ENCODE measurements around the gene LAMB1. TPM values are rescaled to one million over a fixed set of nuclear protein-coding genes. Genes with fewer than 3 reads are reported as not detected.

LAMB1 gene
- total RNA-seq, 2 experiments from 2014 or later: 0.17 TPM; not detected in 1

GRCh38 chr7:107934991-107935770 lies 67.8 kb downstream of the LAMB1 start:
- H3K79me2 ChIP-seq (ENCODE audit: insufficient read depth, low read depth, low read length): no peaks in the 10 kb centered on the region
- no peaks in the 10 kb centered on the region for H3K9me3 ChIP-seq (ENCODE audit: low read length)
- POLR2A ChIA-PET: interaction anchor here (0.6 to 0.7 kb wide), 3 partner anchors 20 to 928 kb away, joined by 3 to 4 read pairs (median 3); no protein-coding TSS in a partner anchor
- intact Hi-C loops (cut with micrococcal nuclease; ENCODE audit: unreplicated experiment): no loop called here
- no peak overlapping the region for H2AFZ ChIP-seq (ENCODE audit: low read length)
- H3K4me2 ChIP-seq (ENCODE audit: low read length): no peak overlapping the region
- H4K20me1 ChIP-seq (ENCODE audit: insufficient read depth, low read length): no peaks in the 10 kb centered on the region
- no TSS peak for BruUV-seq (replicated peaks)
- no peak overlapping the region for H3K27ac ChIP-seq (ENCODE audit: low read depth, low read length, poor library complexity, severe bottlenecking)
- no peak for DNase-seq (ENCODE audit: low spot score)
- H3K36me3 ChIP-seq (ENCODE audit: insufficient read depth, low read length): no peaks in the 10 kb centered on the region
- no peaks in the 10 kb centered on the region for H3K9me2 ChIP-seq (ENCODE audit: insufficient read depth, low read length)
- no peak overlapping the region for H3K4me3 ChIP-seq (ENCODE audit: low read depth, low read length, poor library complexity, severe bottlenecking)
- H3K4me1 ChIP-seq (ENCODE audit: insufficient read depth, low read length, poor library complexity, severe bottlenecking): no peaks in the 10 kb centered on the region
- CTCF ChIA-PET (ENCODE audit: unreplicated experiment): no interaction called here
- TF ChIP-seq EZH2phosphoT487 (IDR thresholded peaks at IDR 0.05; ENCODE audit: borderline replicate concordance, low read depth, low read length): no peak
- no peak for TF ChIP-seq CTCF (conservative IDR thresholded peaks at IDR 0.05; ENCODE audit: low read length)

GRCh38 chr7:107933386-107934013 lies 69.5 kb downstream of the LAMB1 start:
- Histone ChIP-seq H2AFZ (ENCODE audit: low read length) (no peak overlapping the region), H4K20me1 (ENCODE audit: insufficient read depth, low read length) (no peaks in the 10 kb centered on the region), H3K36me3 (ENCODE audit: insufficient read depth, low read length) (no peaks in the 10 kb centered on the region), H3K4me2 (ENCODE audit: low read length) (no peak overlapping the region), H3K79me2 (ENCODE audit: insufficient read depth, low read depth, low read length) (no peaks in the 10 kb centered on the region), H3K4me1 (ENCODE audit: insufficient read depth, low read length, poor library complexity, severe bottlenecking) (no peaks in the 10 kb centered on the region), H3K4me3 (ENCODE audit: low read depth, low read length, poor library complexity, severe bottlenecking) (no peak overlapping the region), H3K9me3 (ENCODE audit: low read length) (no peaks in the 10 kb centered on the region), H3K9me2 (ENCODE audit: insufficient read depth, low read length) (no peaks in the 10 kb centered on the region), H3K27ac (ENCODE audit: low read depth, low read length, poor library complexity, severe bottlenecking) (no peak overlapping the region)
- CTCF ChIA-PET (ENCODE audit: unreplicated experiment): no interaction called here
- no peak for DNase-seq (ENCODE audit: low spot score)
- no TSS peak for BruUV-seq (replicated peaks)
- POLR2A ChIA-PET: interaction anchor here (0.6 to 1.2 kb wide), 3 partner anchors 8 to 337 kb away, joined by 3 to 4 read pairs (median 3); no protein-coding TSS in a partner anchor
- intact Hi-C loops (cut with micrococcal nuclease; ENCODE audit: unreplicated experiment): no loop called here
- no peak for TF ChIP-seq EZH2phosphoT487 (IDR thresholded peaks at IDR 0.05; ENCODE audit: borderline replicate concordance, low read depth, low read length)
- no peak for TF ChIP-seq CTCF (conservative IDR thresholded peaks at IDR 0.05; ENCODE audit: low read length)

- no peaks in the 10 kb centered on the region for H3K9me2 ChIP-seq (ENCODE audit: insufficient read depth, low read length)
- no TSS peak for BruUV-seq (replicated peaks)
- no peak overlapping the region for H3K4me3 ChIP-seq (ENCODE audit: low read depth, low read length, poor library complexity, severe bottlenecking)
- H3K36me3 ChIP-seq (ENCODE audit: insufficient read depth, low read length): no peaks in the 10 kb centered on the region
- no peak for TF ChIP-seq EZH2phosphoT487 (IDR thresholded peaks at IDR 0.05; ENCODE audit: borderline replicate concordance, low read depth, low read length)
- TF ChIP-seq CTCF (conservative IDR thresholded peaks at IDR 0.05; ENCODE audit: low read length): no peak
- ChIA-PET POLR2A (interaction anchor here (0.9 kb wide), 1 partner anchor 14 kb away, joined by 3 read pairs; no protein-coding TSS in a partner anchor), CTCF (ENCODE audit: unreplicated experiment) (no interaction called here)
- no peaks in the 10 kb centered on the region for H3K9me3 ChIP-seq (ENCODE audit: low read length)
- no peaks in the 10 kb centered on the region for H3K79me2 ChIP-seq (ENCODE audit: insufficient read depth, low read depth, low read length)
- H3K4me1 ChIP-seq (ENCODE audit: insufficient read depth, low read length, poor library complexity, severe bottlenecking): no peaks in the 10 kb centered on the region
- H4K20me1 ChIP-seq (ENCODE audit: insufficient read depth, low read length): no peaks in the 10 kb centered on the region
- intact Hi-C loops (cut with micrococcal nuclease; ENCODE audit: unreplicated experiment): no loop called here
- DNase-seq (ENCODE audit: low spot score): no peak
- H3K27ac ChIP-seq (ENCODE audit: low read depth, low read length, poor library complexity, severe bottlenecking): no peak overlapping the region
- no peak overlapping the region for H3K4me2 ChIP-seq (ENCODE audit: low read length)
- no peak overlapping the region for H2AFZ ChIP-seq (ENCODE audit: low read length)
Measured at GRCh38 chr7:107932805-107933204, 70.2 kb downstream of the LAMB1 start.
